HEK293 (cell line): ENCODE measurements around the gene GRIK4.

Experiments
- FEZF1 ChIP-seq: fragments of 450-650 bp; formaldehyde crosslinking; IDR thresholded peaks from 2 replicates; pipeline ENCODE4 v1.5.1; 2016; ENCODE audit warnings: missing biosample characterization, missing genetic modification characterization
- GLI4 ChIP-seq: fragments of 450-650 bp; formaldehyde crosslinking; IDR thresholded peaks from 2 replicates; pipeline ENCODE4 v1.5.1; 2016; ENCODE audit warnings: missing biosample characterization, missing genetic modification characterization
- KLF10 ChIP-seq: fragments of 450-650 bp; IDR thresholded peaks from 2 replicates; pipeline ENCODE4 v1.5.1; 2018; ENCODE audit warnings: missing biosample characterization, mild to moderate bottlenecking, missing genetic modification characterization
- KLF9 ChIP-seq: fragments of 450-650 bp; formaldehyde crosslinking; IDR thresholded peaks from 2 replicates; pipeline ENCODE4 v1.5.1; 2016; ENCODE audit warnings: missing biosample characterization, missing genetic modification characterization, low read depth
- REPIN1 ChIP-seq: fragments of 450-650 bp; formaldehyde crosslinking; IDR thresholded peaks from 2 replicates; pipeline ENCODE4 v1.5.1; 2017; ENCODE audit warnings: missing biosample characterization, missing genetic modification characterization, low read depth
- SCRT1 ChIP-seq: fragments of 450-650 bp; formaldehyde crosslinking; IDR thresholded peaks from 2 replicates; pipeline ENCODE4 v1.5.1; 2016; ENCODE audit warnings: missing biosample characterization, missing genetic modification characterization, borderline replicate concordance
- ZBTB20 ChIP-seq: fragments of 450-650 bp; formaldehyde crosslinking; IDR thresholded peaks from 2 replicates; pipeline ENCODE4 v1.5.1; 2016; ENCODE audit warnings: missing biosample characterization, missing genetic modification characterization
- ZNF121 ChIP-seq: fragments of 450-650 bp; formaldehyde crosslinking; IDR thresholded peaks from 2 replicates; pipeline ENCODE4 v1.5.1; 2016; ENCODE audit warnings: missing biosample characterization, missing genetic modification characterization
- ZNF140 ChIP-seq: fragments of 450-650 bp; formaldehyde crosslinking; IDR thresholded peaks from 2 replicates; pipeline ENCODE4 v1.5.1; 2016; ENCODE audit warnings: missing biosample characterization, missing genetic modification characterization
- ZNF214 ChIP-seq: fragments of 450-650 bp; formaldehyde crosslinking; IDR thresholded peaks from 2 replicates; pipeline ENCODE4 v1.5.1; 2017; ENCODE audit warnings: missing biosample characterization, mild to moderate bottlenecking, missing genetic modification characterization, borderline replicate concordance
- ZNF350 ChIP-seq: fragments of 450-650 bp; formaldehyde crosslinking; IDR thresholded peaks from 2 replicates; pipeline ENCODE4 v1.5.0; 2017; ENCODE audit warnings: missing biosample characterization, mild to moderate bottlenecking, missing genetic modification characterization
- ZNF521 ChIP-seq: fragments of 450-650 bp; formaldehyde crosslinking; IDR thresholded peaks from 2 replicates; pipeline ENCODE4 v1.5.1; 2017; ENCODE audit warnings: missing biosample characterization, mild to moderate bottlenecking, missing genetic modification characterization
- ZNF654 ChIP-seq: fragments of 450-650 bp; formaldehyde crosslinking; IDR thresholded peaks from 2 replicates; pipeline ENCODE4 v1.5.1; 2016; ENCODE audit warnings: low read depth, missing biosample characterization, missing genetic modification characterization
- ZNF677 ChIP-seq: fragments of 450-650 bp; IDR thresholded peaks from 2 replicates; pipeline ENCODE4 v1.5.0; 2018; ENCODE audit warnings: missing biosample characterization, mild to moderate bottlenecking, missing genetic modification characterization, moderate library complexity
- ZNF707 ChIP-seq: fragments of 450-650 bp; formaldehyde crosslinking; IDR thresholded peaks from 2 replicates; pipeline ENCODE4 v1.5.1; 2016; ENCODE audit warnings: missing biosample characterization, missing genetic modification characterization
- ZNF768 ChIP-seq: fragments of 450-650 bp; formaldehyde crosslinking; IDR thresholded peaks from 2 replicates; pipeline ENCODE4 v1.5.1; 2018; ENCODE audit warnings: missing biosample characterization, mild to moderate bottlenecking, missing genetic modification characterization
- ZNF791 ChIP-seq: fragments of 450-650 bp; formaldehyde crosslinking; IDR thresholded peaks from 2 replicates; pipeline ENCODE4 v1.5.1; 2016; ENCODE audit warnings: missing biosample characterization, missing genetic modification characterization
- ZNF830 ChIP-seq: fragments of 450-650 bp; IDR thresholded peaks from 2 replicates; pipeline ENCODE4 v1.5.0; 2018; ENCODE audit warnings: missing biosample characterization, missing genetic modification characterization, low read depth, mild to moderate bottlenecking, moderate library complexity
- ZSCAN16 ChIP-seq: fragments of 450-650 bp; formaldehyde crosslinking; IDR thresholded peaks from 2 replicates; pipeline ENCODE4 v1.5.1; 2016; ENCODE audit warnings: missing biosample characterization, missing genetic modification characterization
- ZXDB ChIP-seq: fragments of 450-650 bp; formaldehyde crosslinking; IDR thresholded peaks from 2 replicates; pipeline ENCODE4 v1.5.1; 2016; ENCODE audit warnings: missing biosample characterization, missing genetic modification characterization
- TF ChIP-seq, protein P1 (sequence below): fragments of 450-650 bp; formaldehyde crosslinking; IDR thresholded peaks from 2 replicates; pipeline ENCODE4 v1.5.1; 2017; ENCODE audit warnings: missing biosample characterization, missing genetic modification characterization
- TF ChIP-seq, protein P2 (sequence below): fragments of 450-650 bp; formaldehyde crosslinking; IDR thresholded peaks from 2 replicates; pipeline ENCODE4 v1.5.1; 2016; ENCODE audit warnings: missing biosample characterization, missing genetic modification characterization, low read depth
- TF ChIP-seq, protein P3 (sequence below): fragments of 450-650 bp; IDR thresholded peaks from 2 replicates; pipeline ENCODE4 v1.5.1; 2018; ENCODE audit warnings: missing biosample characterization, mild to moderate bottlenecking, missing genetic modification characterization
- TF ChIP-seq, protein P4 (sequence below): fragments of 450-650 bp; formaldehyde crosslinking; IDR thresholded peaks from 2 replicates; pipeline ENCODE4 v1.5.1; 2016; ENCODE audit warnings: missing biosample characterization, missing genetic modification characterization, borderline replicate concordance
- TF ChIP-seq, protein P5 (sequence below): fragments of 450-650 bp; formaldehyde crosslinking; IDR thresholded peaks from 2 replicates; pipeline ENCODE4 v1.5.1; 2016; ENCODE audit warnings: missing biosample characterization, missing genetic modification characterization
- TF ChIP-seq, protein P6 (sequence below): fragments of 450-650 bp; formaldehyde crosslinking; IDR thresholded peaks from 2 replicates; pipeline ENCODE4 v1.5.1; 2016; ENCODE audit warnings: missing biosample characterization, missing genetic modification characterization
- TF ChIP-seq, protein P7 (sequence below): fragments of 450-650 bp; formaldehyde crosslinking; IDR thresholded peaks from 2 replicates; pipeline ENCODE4 v1.5.1; 2017; ENCODE audit warnings: missing biosample characterization, missing genetic modification characterization

The GRIK4 gene

DNA sequence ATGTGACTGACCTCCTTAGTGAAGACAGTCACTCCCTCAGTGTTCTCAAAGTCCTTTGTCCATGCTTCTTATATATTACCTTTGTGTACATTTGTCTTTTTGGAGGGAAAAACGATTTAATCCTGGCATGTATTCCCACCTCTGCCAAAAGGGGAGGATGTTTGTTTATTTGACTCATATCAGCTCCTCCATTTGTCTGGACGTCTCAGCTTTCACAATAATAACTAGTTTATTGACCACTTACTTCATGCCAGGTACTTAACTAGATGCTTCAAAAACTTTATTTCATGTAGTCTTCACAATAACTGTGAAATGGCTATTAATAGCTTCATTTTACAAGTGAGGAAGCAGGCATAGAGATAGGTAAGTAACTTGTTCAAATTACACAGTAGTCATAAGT is 517.6 kb downstream of the GRIK4 start (continued):
- no peak for TF ChIP-seq ZNF350 (tag by site-specific recombination)
- TF ChIP-seq ZXDB (tag by site-specific recombination): peak; percentile 17; the same call in 1 of the 2 replicates
- no peak for TF ChIP-seq KLF9 (tag by site-specific recombination)
- no peak for TF ChIP-seq SCRT1 (tag by site-specific recombination)
- TF ChIP-seq, protein P1, sequence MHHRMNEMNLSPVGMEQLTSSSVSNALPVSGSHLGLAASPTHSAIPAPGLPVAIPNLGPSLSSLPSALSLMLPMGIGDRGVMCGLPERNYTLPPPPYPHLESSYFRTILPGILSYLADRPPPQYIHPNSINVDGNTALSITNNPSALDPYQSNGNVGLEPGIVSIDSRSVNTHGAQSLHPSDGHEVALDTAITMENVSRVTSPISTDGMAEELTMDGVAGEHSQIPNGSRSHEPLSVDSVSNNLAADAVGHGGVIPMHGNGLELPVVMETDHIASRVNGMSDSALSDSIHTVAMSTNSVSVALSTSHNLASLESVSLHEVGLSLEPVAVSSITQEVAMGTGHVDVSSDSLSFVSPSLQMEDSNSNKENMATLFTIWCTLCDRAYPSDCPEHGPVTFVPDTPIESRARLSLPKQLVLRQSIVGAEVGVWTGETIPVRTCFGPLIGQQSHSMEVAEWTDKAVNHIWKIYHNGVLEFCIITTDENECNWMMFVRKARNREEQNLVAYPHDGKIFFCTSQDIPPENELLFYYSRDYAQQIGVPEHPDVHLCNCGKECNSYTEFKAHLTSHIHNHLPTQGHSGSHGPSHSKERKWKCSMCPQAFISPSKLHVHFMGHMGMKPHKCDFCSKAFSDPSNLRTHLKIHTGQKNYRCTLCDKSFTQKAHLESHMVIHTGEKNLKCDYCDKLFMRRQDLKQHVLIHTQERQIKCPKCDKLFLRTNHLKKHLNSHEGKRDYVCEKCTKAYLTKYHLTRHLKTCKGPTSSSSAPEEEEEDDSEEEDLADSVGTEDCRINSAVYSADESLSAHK (tag by site-specific recombination): 0 out of 2 replicates have a peak, but pooled peaks have one; percentile 39
- TF ChIP-seq, protein P2, sequence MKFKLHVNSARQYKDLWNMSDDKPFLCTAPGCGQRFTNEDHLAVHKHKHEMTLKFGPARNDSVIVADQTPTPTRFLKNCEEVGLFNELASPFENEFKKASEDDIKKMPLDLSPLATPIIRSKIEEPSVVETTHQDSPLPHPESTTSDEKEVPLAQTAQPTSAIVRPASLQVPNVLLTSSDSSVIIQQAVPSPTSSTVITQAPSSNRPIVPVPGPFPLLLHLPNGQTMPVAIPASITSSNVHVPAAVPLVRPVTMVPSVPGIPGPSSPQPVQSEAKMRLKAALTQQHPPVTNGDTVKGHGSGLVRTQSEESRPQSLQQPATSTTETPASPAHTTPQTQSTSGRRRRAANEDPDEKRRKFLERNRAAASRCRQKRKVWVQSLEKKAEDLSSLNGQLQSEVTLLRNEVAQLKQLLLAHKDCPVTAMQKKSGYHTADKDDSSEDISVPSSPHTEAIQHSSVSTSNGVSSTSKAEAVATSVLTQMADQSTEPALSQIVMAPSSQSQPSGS (tag by site-specific recombination): no peak
- TF ChIP-seq ZNF768 (tag by site-specific recombination): no peak
- no peak for TF ChIP-seq ZSCAN16 (tag by site-specific recombination)
- TF ChIP-seq ZNF830 (tag by site-specific recombination): no peak
- TF ChIP-seq ZNF121 (tag by site-specific recombination): no peak
- no peak for TF ChIP-seq ZNF214
- no peak for TF ChIP-seq ZNF707 (tag by site-specific recombination)
- no peak for TF ChIP-seq ZNF677 (tag by site-specific recombination)
- no peak for TF ChIP-seq REPIN1 (tag by site-specific recombination)
- no peak for TF ChIP-seq GLI4 (tag by site-specific recombination)
- peak; percentile 93 for TF ChIP-seq FEZF1
- TF ChIP-seq ZNF140 (tag by site-specific recombination): no peak
- no peak for TF ChIP-seq ZNF654
- TF ChIP-seq, protein P3, sequence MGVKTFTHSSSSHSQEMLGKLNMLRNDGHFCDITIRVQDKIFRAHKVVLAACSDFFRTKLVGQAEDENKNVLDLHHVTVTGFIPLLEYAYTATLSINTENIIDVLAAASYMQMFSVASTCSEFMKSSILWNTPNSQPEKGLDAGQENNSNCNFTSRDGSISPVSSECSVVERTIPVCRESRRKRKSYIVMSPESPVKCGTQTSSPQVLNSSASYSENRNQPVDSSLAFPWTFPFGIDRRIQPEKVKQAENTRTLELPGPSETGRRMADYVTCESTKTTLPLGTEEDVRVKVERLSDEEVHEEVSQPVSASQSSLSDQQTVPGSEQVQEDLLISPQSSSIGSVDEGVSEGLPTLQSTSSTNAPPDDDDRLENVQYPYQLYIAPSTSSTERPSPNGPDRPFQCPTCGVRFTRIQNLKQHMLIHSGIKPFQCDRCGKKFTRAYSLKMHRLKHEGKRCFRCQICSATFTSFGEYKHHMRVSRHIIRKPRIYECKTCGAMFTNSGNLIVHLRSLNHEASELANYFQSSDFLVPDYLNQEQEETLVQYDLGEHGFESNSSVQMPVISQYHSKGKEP (tag by site-specific recombination): no peak
- TF ChIP-seq, protein P4, sequence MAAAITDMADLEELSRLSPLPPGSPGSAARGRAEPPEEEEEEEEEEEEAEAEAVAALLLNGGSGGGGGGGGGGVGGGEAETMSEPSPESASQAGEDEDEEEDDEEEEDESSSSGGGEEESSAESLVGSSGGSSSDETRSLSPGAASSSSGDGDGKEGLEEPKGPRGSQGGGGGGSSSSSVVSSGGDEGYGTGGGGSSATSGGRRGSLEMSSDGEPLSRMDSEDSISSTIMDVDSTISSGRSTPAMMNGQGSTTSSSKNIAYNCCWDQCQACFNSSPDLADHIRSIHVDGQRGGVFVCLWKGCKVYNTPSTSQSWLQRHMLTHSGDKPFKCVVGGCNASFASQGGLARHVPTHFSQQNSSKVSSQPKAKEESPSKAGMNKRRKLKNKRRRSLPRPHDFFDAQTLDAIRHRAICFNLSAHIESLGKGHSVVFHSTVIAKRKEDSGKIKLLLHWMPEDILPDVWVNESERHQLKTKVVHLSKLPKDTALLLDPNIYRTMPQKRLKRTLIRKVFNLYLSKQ: no peak
- TF ChIP-seq, protein P5, sequence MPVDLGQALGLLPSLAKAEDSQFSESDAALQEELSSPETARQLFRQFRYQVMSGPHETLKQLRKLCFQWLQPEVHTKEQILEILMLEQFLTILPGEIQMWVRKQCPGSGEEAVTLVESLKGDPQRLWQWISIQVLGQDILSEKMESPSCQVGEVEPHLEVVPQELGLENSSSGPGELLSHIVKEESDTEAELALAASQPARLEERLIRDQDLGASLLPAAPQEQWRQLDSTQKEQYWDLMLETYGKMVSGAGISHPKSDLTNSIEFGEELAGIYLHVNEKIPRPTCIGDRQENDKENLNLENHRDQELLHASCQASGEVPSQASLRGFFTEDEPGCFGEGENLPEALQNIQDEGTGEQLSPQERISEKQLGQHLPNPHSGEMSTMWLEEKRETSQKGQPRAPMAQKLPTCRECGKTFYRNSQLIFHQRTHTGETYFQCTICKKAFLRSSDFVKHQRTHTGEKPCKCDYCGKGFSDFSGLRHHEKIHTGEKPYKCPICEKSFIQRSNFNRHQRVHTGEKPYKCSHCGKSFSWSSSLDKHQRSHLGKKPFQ (tag by site-specific recombination): peak; percentile 61; the same call in 1 of the 2 replicates
- TF ChIP-seq, protein P6, sequence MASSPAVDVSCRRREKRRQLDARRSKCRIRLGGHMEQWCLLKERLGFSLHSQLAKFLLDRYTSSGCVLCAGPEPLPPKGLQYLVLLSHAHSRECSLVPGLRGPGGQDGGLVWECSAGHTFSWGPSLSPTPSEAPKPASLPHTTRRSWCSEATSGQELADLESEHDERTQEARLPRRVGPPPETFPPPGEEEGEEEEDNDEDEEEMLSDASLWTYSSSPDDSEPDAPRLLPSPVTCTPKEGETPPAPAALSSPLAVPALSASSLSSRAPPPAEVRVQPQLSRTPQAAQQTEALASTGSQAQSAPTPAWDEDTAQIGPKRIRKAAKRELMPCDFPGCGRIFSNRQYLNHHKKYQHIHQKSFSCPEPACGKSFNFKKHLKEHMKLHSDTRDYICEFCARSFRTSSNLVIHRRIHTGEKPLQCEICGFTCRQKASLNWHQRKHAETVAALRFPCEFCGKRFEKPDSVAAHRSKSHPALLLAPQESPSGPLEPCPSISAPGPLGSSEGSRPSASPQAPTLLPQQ (tag by site-specific recombination): no peak
- no peak for TF ChIP-seq ZNF791 (tag by site-specific recombination)
- TF ChIP-seq ZNF521 (tag by site-specific recombination): no peak
- TF ChIP-seq, protein P7, sequence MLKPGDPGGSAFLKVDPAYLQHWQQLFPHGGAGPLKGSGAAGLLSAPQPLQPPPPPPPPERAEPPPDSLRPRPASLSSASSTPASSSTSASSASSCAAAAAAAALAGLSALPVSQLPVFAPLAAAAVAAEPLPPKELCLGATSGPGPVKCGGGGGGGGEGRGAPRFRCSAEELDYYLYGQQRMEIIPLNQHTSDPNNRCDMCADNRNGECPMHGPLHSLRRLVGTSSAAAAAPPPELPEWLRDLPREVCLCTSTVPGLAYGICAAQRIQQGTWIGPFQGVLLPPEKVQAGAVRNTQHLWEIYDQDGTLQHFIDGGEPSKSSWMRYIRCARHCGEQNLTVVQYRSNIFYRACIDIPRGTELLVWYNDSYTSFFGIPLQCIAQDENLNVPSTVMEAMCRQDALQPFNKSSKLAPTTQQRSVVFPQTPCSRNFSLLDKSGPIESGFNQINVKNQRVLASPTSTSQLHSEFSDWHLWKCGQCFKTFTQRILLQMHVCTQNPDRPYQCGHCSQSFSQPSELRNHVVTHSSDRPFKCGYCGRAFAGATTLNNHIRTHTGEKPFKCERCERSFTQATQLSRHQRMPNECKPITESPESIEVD (tag by site-specific recombination): peak; percentile 89
- no peak for TF ChIP-seq KLF10 (tag by site-specific recombination)
- TF ChIP-seq ZBTB20 (tag by site-specific recombination): no peak
